Heart right ventricle (tissue), 16 donors: ENCODE data around the gene SPTSSB. TPM values are rescaled to one million over a fixed set of nuclear protein-coding genes. Genes with fewer than 3 reads are reported as not detected.

Experiments
- ATAC-seq, 8 donors: fragments of 200-7000 bp; cut with Tn5 transposase; one replicate each; pipeline ENCODE4 v1.9.1; 2020; ENCODE audit warnings: mild to moderate bottlenecking in 8 of 8, moderate library complexity in 8 of 8, moderate number of reproducible peaks in 1 of 8
- DNase-seq, 2 donors: peaks; one replicate each; pipeline ENCODE4 v3.0.0-alpha.2; 2020
- H3K27ac ChIP-seq, 10 donors: fragments of 200-600 bp; sonication (generic) in 2 of 10; one replicate each; pipeline versions ENCODE4 v1.5.0 to v1.8.0; 2020 to 2022; ENCODE audit warnings: mild to moderate bottlenecking in 3 of 10
- H3K27me3 ChIP-seq, 7 donors: fragments of 200-600 bp; one replicate each; pipeline ENCODE4 v1.8.0; 2021 to 2022; ENCODE audit warnings: mild to moderate bottlenecking in 2 of 7
- H3K36me3 ChIP-seq, 9 donors: fragments of 200-600 bp; sonication (generic) in 1 of 9; one replicate each; pipeline versions ENCODE4 v1.5.0 to v1.8.0; 2020 to 2022; ENCODE audit warnings: mild to moderate bottlenecking in 2 of 9
- H3K4me1 ChIP-seq, 9 donors: fragments of 200-600 bp; sonication (generic) in 1 of 9; one replicate each; pipeline versions ENCODE4 v1.5.0 to v1.8.0; 2020 to 2022; ENCODE audit warnings: mild to moderate bottlenecking in 4 of 9
- H3K4me3 ChIP-seq, 10 donors: fragments of 200-600 bp; sonication (generic) in 2 of 10; one replicate each; pipeline versions ENCODE4 v1.5.0 to v1.8.0; 2020 to 2022; ENCODE audit warnings: mild to moderate bottlenecking in 7 of 10, moderate library complexity in 2 of 10
- H3K9me3 ChIP-seq, 11 donors: fragments of 200-600 bp in 10 of 11; sonication (generic) in 2 of 11; one replicate each; pipeline versions ENCODE4 v1.5.0 to v1.8.0; 2013 to 2022; ENCODE audit warnings: mild to moderate bottlenecking in 2 of 11, control low read depth in 1 of 11, moderate library complexity in 1 of 11
- CTCF ChIP-seq, 9 donors: fragments of 200-600 bp; sonication (generic) in 2 of 9; IDR thresholded peaks; one replicate each; pipeline versions ENCODE4 v1.5.0 to v1.8.0; 2021 to 2022; ENCODE audit warnings: antibody characterized with exemption in 9 of 9, mild to moderate bottlenecking in 5 of 9, moderate library complexity in 1 of 9
- WGBS, 2 donors: extraction: QIAGEN DNeasy Blood & Tissue Kit; methylation state at CpG; one replicate each; pipeline ENCODE4 v1.1.7; 2013; ENCODE audit warnings: inconsistent platforms in 1 of 2; 5-methylcytosine and 5-hydroxymethylcytosine counted together
- intact Hi-C, 10 donors: fragments of 100-400 bp; cut with DNase I; formaldehyde crosslinking; loops; one replicate each; pipeline versions ENCODE4 v1.11.1 to v1.14.2; 2022
- polyA plus RNA-seq, 2 donors: library from polyadenylated mRNA; stranded (reverse); fragments of 200-250 nt; gene quantifications; one replicate each; pipeline ENCODE4 v1.2.3, GENCODE V29; 2013
- total RNA-seq, 10 donors: library from RNA; stranded (reverse); fragmentation: NEBNext Ultra II Directional in 3 of 10; extraction: Animal tissue kit (Norgen Biotek cat#: 25700) in 3 of 10; gene quantifications; one replicate each; pipeline versions ENCODE4 v1.2.1 to v1.2.4, GENCODE V29; 2021 to 2023
- donor health status: Arrhythmogenic right ventricular cardiomyopathy.
- donor health status: ischemic (EF 13 %, LVEDD 7.1; RV severe dilation, severe dysfunction).
- donor health status: healthy with polysubstance abuse.
- donor health status: DM: no; HTN: yes; CAD: no.
- donor health status: DM: no; HTN: no; CAD: no.
- donor health status: ischemic (EF 25% LVEDD 6.9; RV normal size, moderate dysfunction).
- donor health status: ischemic (EF 25% LVEDD 5.7; RV mildly dilated, moderate dysfunction).
- donor health status: healthy.
- donor health status: DM: yes; HTN: yes; CAD: no.
- donor health status: Ischemic cardiomyopathy.
- donor health status: ischemic (EF 35%, LVEDD 5.7; RV mildly dilated, moderate dysfunction).
- donor health status: nonischemic (EF 11% LVEDD 7.7; RV severe dilation, severe dysfunction).
- donor health status: DM: yes; HTN: yes; CAD: no.
- donor health status: PGD.
- donor health status: ischemic (EF 29% LVEDD 5.4; RV normal size, mild dysfunction).
- donor health status: nonischemic (EF 23%, LVEDD 6.1; RV moderate dilation, normal function).

SPTSSB gene
- total and polyA plus RNA-seq, 12 donors = 0.03 to 0.51 (median 0.14) TPM; not detected in 8

GRCh38 chr3:161332792-161333191, 38.5 kb downstream of the SPTSSB start:
- DNase-seq (no peak), ATAC-seq (no peak)
- Histone ChIP-seq H3K4me3 (no peak overlapping the region), H3K9me3 (no peaks in the 10 kb centered on the region), H3K27me3 (no peaks in the 10 kb centered on the region), H3K27ac (no peak overlapping the region), H3K4me1 (no peaks in the 10 kb centered on the region), H3K36me3 (no peaks in the 10 kb centered on the region)
- WGBS, 2 donors = 57 to 61% methylated on average over 1 of the region's 1 CpG
- TF ChIP-seq CTCF (IDR thresholded peaks at IDR 0.05) = no peak
- intact Hi-C loops = no loop called here

- 85 to 92% methylated on average over 2 of the region's 2 CpGs for WGBS, 2 donors
- no peak overlapping the region for H3K4me3 ChIP-seq
Measured at GRCh38 chr3:161325059-161325458, 46.3 kb downstream of the SPTSSB start.

GRCh38 chr3:161323926-161324621, 47.2 kb downstream of the SPTSSB start:
- ATAC-seq = no peak
- intact Hi-C loops = no loop called here
- Histone ChIP-seq H3K27ac (no peak overlapping the region), H3K4me1 (no peaks in the 10 kb centered on the region), H3K9me3 (peaks cover 0 to 19% (median 9%) of the 10 kb centered on the region in 11 donors), H3K4me3 (no peak overlapping the region), H3K27me3 (no peaks in the 10 kb centered on the region), H3K36me3 (no peaks in the 10 kb centered on the region)
- no peak for TF ChIP-seq CTCF (IDR thresholded peaks at IDR 0.05)
- no peak for DNase-seq

More at GRCh38 chr3:161325059-161325458, 46.3 kb downstream of the SPTSSB start:
- no peaks in the 10 kb centered on the region for H3K36me3 ChIP-seq
- H3K4me1 ChIP-seq = no peaks in the 10 kb centered on the region
- no peak overlapping the region for H3K27ac ChIP-seq
- no peaks in the 10 kb centered on the region for H3K27me3 ChIP-seq
- DNase-seq = no peak
- no peak for ATAC-seq
- no peak for TF ChIP-seq CTCF (IDR thresholded peaks at IDR 0.05)
- intact Hi-C loops = no loop called here
- peaks cover 0 to 19% (median 9%) of the 10 kb centered on the region in 11 donors for H3K9me3 ChIP-seq

- Histone ChIP-seq H3K9me3 (peaks cover 0 to 19% (median 9%) of the 10 kb centered on the region in 11 donors), H3K4me1 (no peaks in the 10 kb centered on the region), H3K27me3 (no peaks in the 10 kb centered on the region), H3K27ac (no peak overlapping the region), H3K36me3 (no peaks in the 10 kb centered on the region), H3K4me3 (no peak overlapping the region)
- 78 to 83% methylated on average over 2 of the region's 2 CpGs for WGBS, 2 donors
- ATAC-seq (no peak), DNase-seq (no peak)
- intact Hi-C loops = no loop called here
- TF ChIP-seq CTCF (IDR thresholded peaks at IDR 0.05) = no peak
Measured at GRCh38 chr3:161322781-161323568, 48.3 kb downstream of the SPTSSB start.
